Muscle of back (tissue), 11 donors: Measurements from ENCODE around the gene AARS1. TPM values are rescaled to one million over a fixed set of nuclear protein-coding genes. Genes with fewer than 3 reads are reported as not detected.
"Not testable (repeated sequence)": the region's sequence is repeated elsewhere in the genome, so short reads cannot be mapped to it uniquely, and the experiment has no call there.

ENCODE experiments used
- DNase-seq, 3 donors: peaks; one replicate each; pipeline versions ENCODE4 v3.0.0 to v3.0.0-alpha.2; 2013
- polyA plus RNA-seq, 10 donors: library from polyadenylated mRNA; unstranded; fragments of 120-200 nt; gene quantifications; one replicate each; pipeline ENCODE4 v1.2.1, GENCODE V29; 2013; ENCODE audit not compliant: insufficient read length in 10 of 10

AARS1 gene
- polyA plus RNA-seq, 10 donors = 53.2 to 65.5 (median 60.2) TPM

DNA sequence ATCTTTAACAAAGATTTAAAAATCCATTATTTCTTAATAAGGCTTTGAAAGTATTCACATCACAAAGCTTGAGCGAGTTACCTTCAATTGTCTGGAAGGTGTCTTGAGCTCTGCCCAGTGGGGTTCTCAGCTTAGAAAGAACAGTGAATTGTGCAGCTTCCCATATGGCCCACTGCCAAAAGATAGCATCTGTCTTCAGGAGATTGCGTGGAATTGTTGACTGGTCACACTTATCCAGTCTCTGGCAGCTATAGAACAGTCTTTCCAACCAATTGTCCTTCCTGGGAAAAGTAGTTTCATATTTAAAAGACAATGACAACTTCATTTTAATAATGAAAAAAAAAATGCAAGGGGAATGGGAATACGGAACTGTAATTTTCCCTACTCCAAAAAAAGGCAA lies 57.5 kb downstream of the AARS1 start:
- not testable (repeated sequence) for DNase-seq

GRCh38 chr16:70226024-70226423 lies 63.3 kb downstream of the AARS1 start:
- not testable (repeated sequence) for DNase-seq

DNA sequence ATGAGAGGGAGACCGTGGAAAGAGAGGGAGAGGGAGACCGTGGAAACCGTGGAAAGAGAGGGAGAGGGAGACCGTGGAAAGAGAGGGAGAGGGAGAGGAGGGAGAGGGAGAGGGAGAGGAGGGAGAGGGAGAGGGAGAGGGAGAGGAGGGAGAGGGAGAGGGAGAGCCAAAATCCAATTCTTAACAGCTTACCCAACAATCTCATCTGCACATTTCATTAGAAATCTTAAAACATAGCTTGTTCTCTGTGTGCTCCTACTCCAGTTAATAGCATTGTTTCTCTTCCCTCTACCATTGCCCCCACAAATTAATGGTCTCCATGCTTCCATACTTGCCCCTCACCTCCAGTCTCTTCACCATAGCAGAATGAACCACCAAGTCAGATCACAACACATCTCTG lies 63.9 kb downstream of the AARS1 start:
- DNase-seq = not testable (repeated sequence)

GRCh38 chr16:70224645-70225044 lies 64.7 kb downstream of the AARS1 start:
- DNase-seq = not testable (repeated sequence)

DNA sequence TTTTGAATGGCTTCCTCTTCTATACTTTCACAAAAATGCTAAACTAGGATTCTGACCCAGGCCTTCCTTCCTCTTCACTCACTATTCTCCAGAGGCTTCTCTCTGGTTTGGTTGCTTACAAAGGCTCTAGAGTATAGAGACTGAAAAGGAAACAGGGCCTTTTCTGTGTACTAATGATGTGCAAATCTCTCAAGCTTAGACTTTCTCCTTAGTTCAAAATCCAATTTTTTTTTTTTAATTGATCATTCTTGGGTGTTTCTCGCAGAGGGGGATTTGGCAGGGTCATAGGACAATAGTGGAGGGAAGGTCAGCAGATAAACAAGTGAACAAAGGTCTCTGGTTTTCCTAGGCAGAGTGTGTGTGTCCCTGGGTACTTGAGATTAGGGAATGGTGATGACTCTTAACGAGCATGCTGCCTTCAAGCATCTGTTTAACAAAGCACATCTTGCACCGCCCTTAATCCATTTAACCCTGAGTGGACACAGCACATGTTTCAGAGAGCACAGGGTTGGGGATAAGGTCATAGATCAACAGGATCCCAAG lies 65.3 kb downstream of the AARS1 start:
- DNase-seq = not testable (repeated sequence)

DNA sequence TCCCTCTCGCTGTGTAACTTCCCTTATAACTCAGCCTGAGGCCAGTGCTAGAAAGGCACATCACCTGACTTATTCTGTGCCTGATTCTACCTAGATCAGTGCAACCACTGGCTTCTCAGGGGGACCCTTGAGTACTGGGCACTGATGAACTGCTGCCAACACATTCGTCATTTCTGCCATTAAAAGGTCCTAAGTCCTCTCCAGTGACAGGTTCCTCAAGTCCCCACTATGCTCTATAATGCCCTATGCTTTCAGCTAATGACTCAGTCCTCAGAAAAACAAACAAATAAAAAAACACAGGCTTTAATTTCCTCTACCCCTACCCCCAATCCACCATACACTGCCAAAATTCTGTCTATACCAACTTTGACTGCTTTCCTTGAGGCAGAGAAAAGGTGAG lies 66.1 kb downstream of the AARS1 start:
- not testable (repeated sequence) for DNase-seq

DNA sequence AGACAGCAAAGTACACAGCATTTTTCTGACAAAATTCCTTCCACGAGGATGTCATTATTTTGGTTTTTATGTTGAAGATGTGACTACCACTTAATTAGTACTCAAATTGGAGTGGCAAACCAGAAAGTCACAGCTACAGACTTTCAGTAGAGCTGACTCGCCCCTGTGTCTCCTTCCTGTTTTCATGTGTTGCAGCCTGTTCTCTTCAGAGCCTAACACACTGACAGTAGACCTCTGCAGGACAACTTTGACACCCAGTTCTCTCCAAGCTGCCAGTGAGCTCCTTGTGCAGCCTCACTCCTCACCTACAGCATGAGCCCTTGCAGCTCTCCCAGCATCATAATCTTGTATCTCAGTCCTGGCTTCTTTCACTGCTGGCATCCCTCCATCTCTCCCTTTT lies 66.7 kb downstream of the AARS1 start:
- DNase-seq = not testable (repeated sequence)

- DNase-seq = not testable (repeated sequence)
Observed at GRCh38 chr16:70218586-70218985, 70.7 kb downstream of the AARS1 start.

DNA sequence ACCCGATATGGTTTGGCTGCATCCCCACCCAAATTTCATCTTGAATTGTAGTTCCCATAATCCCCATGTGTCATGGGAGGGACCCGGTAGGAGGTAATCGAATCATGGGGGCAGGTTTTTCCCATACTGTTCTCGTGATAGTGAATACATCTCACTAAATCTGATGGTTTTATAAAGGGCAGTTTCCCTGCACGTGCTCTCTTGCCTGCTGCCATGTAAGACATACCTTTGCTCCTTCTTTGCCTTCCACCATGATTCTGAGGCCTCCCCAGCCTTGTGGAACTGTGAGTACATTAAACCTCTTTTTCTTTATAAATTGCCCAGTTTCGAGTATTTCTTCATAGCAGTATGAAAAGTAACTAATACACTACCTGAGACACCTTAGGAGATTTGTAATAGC lies 82.9 kb downstream of the AARS1 start:
- not testable (repeated sequence) for DNase-seq

DNA sequence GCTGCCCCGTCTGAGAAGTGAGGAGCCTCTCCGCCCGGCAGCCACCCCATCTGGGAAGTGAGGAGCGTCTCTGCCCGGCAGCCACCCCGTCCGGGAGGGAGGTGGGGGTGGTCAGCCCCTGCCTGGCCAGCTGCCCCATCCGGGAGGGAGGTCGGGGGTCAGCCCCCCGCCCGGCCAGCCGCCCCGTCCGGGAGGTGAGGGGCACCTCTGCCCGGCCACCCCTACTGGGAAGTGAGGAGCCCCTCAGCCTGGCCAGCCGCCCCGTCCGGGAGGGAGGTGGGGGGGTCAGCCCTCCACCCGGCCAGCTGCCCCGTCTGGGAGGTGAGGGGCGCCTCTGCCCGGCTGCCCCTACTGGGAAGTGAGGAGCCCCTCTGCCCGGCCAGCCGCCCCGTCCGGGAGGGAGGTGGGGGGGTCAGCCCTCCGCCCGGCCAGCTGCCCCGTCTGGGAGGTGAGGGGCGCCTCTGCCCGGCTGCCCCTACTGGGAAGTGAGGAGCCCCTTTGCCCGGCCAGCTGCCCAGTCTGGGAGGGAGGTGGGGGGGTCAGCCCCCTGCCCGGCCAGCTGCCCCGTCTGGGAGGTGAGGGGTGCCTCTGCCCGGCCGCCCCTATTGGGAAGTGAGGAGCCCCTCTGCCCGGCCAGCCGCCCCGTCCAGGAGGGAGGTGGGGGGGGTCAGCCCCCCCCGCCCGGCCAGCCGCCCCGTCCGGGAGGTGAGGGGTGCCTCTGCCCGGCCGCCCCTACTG lies 84.5 kb downstream of the AARS1 start:
- DNase-seq = not testable (repeated sequence)

DNA sequence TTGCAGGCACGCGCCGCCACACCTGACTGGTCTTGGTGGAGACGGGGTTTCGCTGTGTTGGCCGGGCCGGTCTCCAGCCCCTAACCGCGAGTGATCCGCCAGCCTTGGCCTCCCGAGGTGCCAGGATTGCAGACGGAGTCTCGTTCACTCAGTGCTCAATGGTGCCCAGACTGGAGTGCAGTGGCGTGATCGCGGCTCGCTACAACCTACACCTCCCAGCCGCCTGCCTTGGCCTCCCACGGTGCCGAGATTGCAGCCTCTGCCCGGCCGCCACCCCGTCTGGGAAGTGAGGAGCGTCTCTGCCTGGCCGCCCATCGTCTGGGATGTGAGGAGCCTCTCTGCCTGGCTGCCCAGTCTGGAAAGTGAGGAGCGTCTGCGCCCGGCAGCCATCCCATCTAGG lies 85.3 kb downstream of the AARS1 start:
- DNase-seq = not testable (repeated sequence)

DNA sequence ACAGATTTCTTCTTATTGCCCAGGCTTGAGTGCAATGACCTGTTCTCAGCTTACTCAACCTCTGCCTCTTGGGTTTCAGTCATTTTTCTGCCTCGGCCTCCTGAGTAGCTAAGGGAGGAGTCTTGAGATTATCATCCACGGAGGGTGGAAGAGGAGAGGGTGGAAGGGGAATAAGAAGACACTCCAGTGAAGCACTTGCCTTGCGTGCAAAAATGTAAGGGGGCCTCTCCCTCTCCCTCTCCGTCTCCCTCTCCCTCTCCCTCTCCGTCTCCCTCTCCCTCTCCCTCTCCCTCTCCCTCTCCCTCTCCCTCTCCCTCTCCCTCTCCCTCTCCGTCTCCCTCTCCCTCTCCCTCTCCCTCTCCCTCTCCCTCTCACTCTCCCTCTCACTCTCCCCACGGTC lies 85.8 kb downstream of the AARS1 start:
- not testable (repeated sequence) for DNase-seq

Other genes with a start within 250 kb of the AARS1 start
- 10 to 100 TPM; 11.9 to 30.1 (median 21.8) TPM for gene PDPR, start 175.2 kb downstream of the AARS1 start, polyA plus RNA-seq
- gene CLEC18C, start 115.7 kb downstream of the AARS1 start, polyA plus RNA-seq = under 1 TPM in 8 of 10 donors, not detected in 2; 0.13 to 0.85 (median 0.37) TPM
- gene EXOSC6, start 37.6 kb downstream of the AARS1 start, polyA plus RNA-seq = 10 to 100 TPM; 10.7 to 15.7 (median 11.9) TPM
- 10 to 100 TPM; 17.6 to 23.8 (median 22.0) TPM for gene DDX19B, start 9.7 kb upstream of the AARS1 start, polyA plus RNA-seq
- 10 to 100 TPM; 27.4 to 42.0 (median 38.5) TPM for gene DDX19A, start 57.4 kb upstream of the AARS1 start, polyA plus RNA-seq
- 10 to 100 TPM; 21.6 to 32.3 (median 27.1) TPM for gene ST3GAL2, start 149.6 kb upstream of the AARS1 start, polyA plus RNA-seq
- gene FCSK, start 165.1 kb upstream of the AARS1 start, polyA plus RNA-seq = 1 to 10 TPM; 4.4 to 10.0 (median 6.4) TPM
- gene COG4, start 234.0 kb upstream of the AARS1 start, polyA plus RNA-seq = 10 to 100 TPM; 32.3 to 46.9 (median 39.8) TPM
- 100 to 1,000 TPM; 174 to 266 (median 220) TPM for gene SF3B3, start 234.3 kb upstream of the AARS1 start, polyA plus RNA-seq